Right atrium auricular region (tissue), 2 donors: Measurements from ENCODE around the gene CKAP2. TPM values are rescaled to one million over a fixed set of nuclear protein-coding genes. Genes with fewer than 3 reads are reported as not detected.
"Not testable (repeated sequence)": the region's sequence is repeated elsewhere in the genome, so short reads cannot be mapped to it uniquely, and the experiment has no call there.

Experiments used
- DNase-seq: peaks from one replicate; pipeline ENCODE4 v3.0.0-alpha.2; 2019; ENCODE audit warnings: low spot score
- H3K27ac ChIP-seq, 2 donors: fragments of 200-600 bp; sonication (generic); 1 replicate in 1 of 2; 2 replicates in 1 of 2; pipeline ENCODE4 v1.5.1; 2016 to 2019
- H3K27me3 ChIP-seq, 2 donors: fragments of 200-600 bp; sonication (generic); one replicate each; pipeline versions ENCODE4 v1.5.1 to v1.6.0; 2017 to 2019
- H3K36me3 ChIP-seq: fragments of 200-600 bp; sonication (generic); one replicate; pipeline ENCODE4 v1.5.1; 2016
- H3K4me1 ChIP-seq, 2 donors: fragments of 200-600 bp; sonication (generic); one replicate each; pipeline versions ENCODE4 v1.5.1 to v1.6.0; 2017 to 2019
- H3K4me3 ChIP-seq, 2 donors: fragments of 200-600 bp; sonication (generic); 1 replicate in 1 of 2; 2 replicates in 1 of 2; pipeline ENCODE4 v1.5.1; 2017 to 2019; ENCODE audit warnings: mild to moderate bottlenecking in 1 of 2, moderate library complexity in 1 of 2
- H3K9me3 ChIP-seq, 2 donors: fragments of 200-600 bp; sonication (generic); one replicate each; pipeline ENCODE4 v1.5.1; 2019
- total RNA-seq, 2 donors: library from RNA; depleted of rRNA; stranded (reverse); fragments of >200 nt; gene quantifications; one replicate each; pipeline ENCODE4 v1.1.0, GENCODE V29; 2016
- TF ChIP-seq, protein P1 (sequence below), 2 donors: fragments of 200-600 bp; sonication (generic); IDR thresholded peaks; one replicate each; pipeline ENCODE4 v1.5.1; 2019; ENCODE audit warnings: antibody characterized with exemption in 2 of 2

CKAP2 gene
- total RNA-seq, 2 donors from 2014 or later, result 4.7 to 7.0 TPM

DNA sequence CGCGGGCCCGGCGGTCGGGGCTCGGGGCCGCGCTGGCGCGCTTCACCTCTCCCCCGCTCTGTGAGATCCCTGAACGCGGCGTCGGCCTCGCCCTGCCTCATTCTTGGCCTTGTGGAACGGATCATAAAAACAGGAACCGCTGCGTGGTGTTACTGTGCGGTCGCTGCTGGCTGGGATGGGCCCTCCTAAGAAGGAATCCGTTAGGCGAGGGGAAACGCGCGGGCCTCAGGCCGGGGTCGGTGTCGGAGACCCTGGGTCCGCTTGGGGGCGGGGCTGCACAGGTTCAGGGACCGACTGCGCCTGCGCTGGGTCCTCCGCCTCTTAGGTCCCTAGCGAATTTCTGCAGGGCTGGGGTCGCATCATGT lies 381 bp downstream of the CKAP2 start:
- TF ChIP-seq, protein P1, sequence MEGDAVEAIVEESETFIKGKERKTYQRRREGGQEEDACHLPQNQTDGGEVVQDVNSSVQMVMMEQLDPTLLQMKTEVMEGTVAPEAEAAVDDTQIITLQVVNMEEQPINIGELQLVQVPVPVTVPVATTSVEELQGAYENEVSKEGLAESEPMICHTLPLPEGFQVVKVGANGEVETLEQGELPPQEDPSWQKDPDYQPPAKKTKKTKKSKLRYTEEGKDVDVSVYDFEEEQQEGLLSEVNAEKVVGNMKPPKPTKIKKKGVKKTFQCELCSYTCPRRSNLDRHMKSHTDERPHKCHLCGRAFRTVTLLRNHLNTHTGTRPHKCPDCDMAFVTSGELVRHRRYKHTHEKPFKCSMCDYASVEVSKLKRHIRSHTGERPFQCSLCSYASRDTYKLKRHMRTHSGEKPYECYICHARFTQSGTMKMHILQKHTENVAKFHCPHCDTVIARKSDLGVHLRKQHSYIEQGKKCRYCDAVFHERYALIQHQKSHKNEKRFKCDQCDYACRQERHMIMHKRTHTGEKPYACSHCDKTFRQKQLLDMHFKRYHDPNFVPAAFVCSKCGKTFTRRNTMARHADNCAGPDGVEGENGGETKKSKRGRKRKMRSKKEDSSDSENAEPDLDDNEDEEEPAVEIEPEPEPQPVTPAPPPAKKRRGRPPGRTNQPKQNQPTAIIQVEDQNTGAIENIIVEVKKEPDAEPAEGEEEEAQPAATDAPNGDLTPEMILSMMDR (IDR thresholded peaks at IDR 0.05), result no peak
- Histone ChIP-seq H3K27me3 (no peaks in the 10 kb centered on the region), H3K4me1 (peaks cover 0 to 11% of the 10 kb centered on the region in 2 donors), H3K27ac (peak overlapping the region; percentile 82 to 91), H3K36me3 (no peaks in the 10 kb centered on the region), H3K4me3 (peak overlapping the region; percentile 74 to 86), H3K9me3 (no peaks in the 10 kb centered on the region)
- DNase-seq, result peak; percentile 68

GRCh38 chr13:52459668-52460067 lies 4.4 kb downstream of the CKAP2 start:
- TF ChIP-seq, protein P1 (IDR thresholded peaks at IDR 0.05), result no peak
- Histone ChIP-seq H3K9me3 (no peaks in the 10 kb centered on the region), H3K27ac (no peak overlapping the region), H3K4me3 (no peak overlapping the region), H3K36me3 (no peaks in the 10 kb centered on the region), H3K27me3 (no peaks in the 10 kb centered on the region), H3K4me1 (no peaks in the 10 kb centered on the region)
- DNase-seq, result no peak

DNA sequence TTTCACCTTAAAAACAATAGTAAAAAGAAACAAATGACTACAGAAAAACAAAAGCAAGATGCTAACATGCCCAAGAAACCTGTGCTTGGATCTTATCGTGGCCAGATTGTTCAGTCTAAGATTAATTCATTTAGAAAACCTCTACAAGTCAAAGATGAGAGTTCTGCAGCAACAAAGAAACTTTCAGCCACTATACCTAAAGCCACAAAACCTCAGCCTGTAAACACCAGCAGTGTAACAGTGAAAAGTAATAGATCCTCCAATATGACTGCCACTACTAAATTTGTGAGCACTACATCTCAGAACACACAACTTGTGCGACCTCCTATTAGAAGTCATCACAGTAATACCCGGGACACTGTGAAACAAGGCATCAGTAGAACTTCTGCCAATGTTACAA lies 6.0 kb downstream of the CKAP2 start:
- TF ChIP-seq, protein P1 (IDR thresholded peaks at IDR 0.05), result no peak
- Histone ChIP-seq H3K4me1 (no peaks in the 10 kb centered on the region), H3K9me3 (no peaks in the 10 kb centered on the region), H3K27me3 (no peaks in the 10 kb centered on the region), H3K27ac (no peak overlapping the region), H3K4me3 (no peak overlapping the region), H3K36me3 (no peaks in the 10 kb centered on the region)
- no peak for DNase-seq

- H3K4me1 ChIP-seq, result no peaks in the 10 kb centered on the region
- H3K27me3 ChIP-seq, result no peaks in the 10 kb centered on the region
- H3K4me3 ChIP-seq, result no peak overlapping the region
- H3K36me3 ChIP-seq, result no peaks in the 10 kb centered on the region
- TF ChIP-seq, protein P1 (IDR thresholded peaks at IDR 0.05), result no peak
- no peak for DNase-seq
- no peak overlapping the region for H3K27ac ChIP-seq
- H3K9me3 ChIP-seq, result no peaks in the 10 kb centered on the region
These were observed 8.2 kb downstream of the CKAP2 start for GRCh38 chr13:52463526-52463925.

GRCh38 chr13:52468487-52468886 lies 13.2 kb downstream of the CKAP2 start:
- H3K4me3 ChIP-seq, H3K9me3 ChIP-seq, DNase-seq, H3K27me3 ChIP-seq, H3K4me1 ChIP-seq, H3K27ac ChIP-seq, H3K36me3 ChIP-seq: not testable (repeated sequence)

DNA sequence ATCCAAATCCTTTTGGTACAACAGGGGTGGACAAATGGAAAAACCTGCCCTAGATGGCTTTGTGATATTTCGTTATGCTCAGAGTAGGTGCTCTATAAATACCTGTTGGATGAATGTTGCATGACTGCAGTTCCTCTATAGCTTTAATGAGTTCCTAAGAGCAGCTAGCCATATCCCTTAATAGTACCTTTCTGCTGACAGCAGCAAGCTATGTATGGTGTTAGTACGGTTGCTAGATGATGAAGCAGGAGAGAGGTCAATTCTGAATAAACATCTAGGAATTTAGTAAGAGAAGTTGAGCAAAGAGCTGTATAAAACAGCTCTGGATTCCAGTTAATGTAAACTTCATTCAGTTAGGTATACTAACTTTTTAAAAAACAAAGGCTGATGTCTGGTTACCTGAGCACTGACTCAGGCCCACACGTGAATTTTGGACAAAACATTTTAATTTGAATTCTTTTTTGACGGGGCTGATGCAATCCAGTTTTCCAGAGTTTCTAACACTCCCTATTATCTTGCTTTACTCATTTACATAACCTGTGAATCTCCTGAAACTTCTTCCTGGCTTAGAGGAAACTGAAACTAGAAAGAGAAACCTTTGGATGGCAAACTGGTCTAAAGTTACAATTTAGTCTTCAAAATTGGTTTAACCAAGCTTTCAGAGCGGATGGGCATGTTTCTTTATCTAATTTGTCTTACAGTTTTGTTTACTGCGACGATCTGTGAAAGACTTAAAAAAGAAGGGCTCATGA lies 25.6 kb downstream of the CKAP2 start:
- not testable (repeated sequence) for H3K4me3 ChIP-seq, H3K27ac ChIP-seq, H3K9me3 ChIP-seq, H3K36me3 ChIP-seq, H3K27me3 ChIP-seq, H3K4me1 ChIP-seq, DNase-seq

- not testable (repeated sequence) for H3K27me3 ChIP-seq, H3K4me1 ChIP-seq, H3K36me3 ChIP-seq, H3K27ac ChIP-seq, H3K9me3 ChIP-seq, H3K4me3 ChIP-seq, DNase-seq
These were observed 31.8 kb downstream of the CKAP2 start for GRCh38 chr13:52487078-52487477.

- not testable (repeated sequence) for H3K36me3 ChIP-seq, H3K4me3 ChIP-seq, H3K27ac ChIP-seq, H3K9me3 ChIP-seq, H3K27me3 ChIP-seq, H3K4me1 ChIP-seq, DNase-seq
These were observed 33.5 kb downstream of the CKAP2 start for GRCh38 chr13:52488763-52489162.

DNA sequence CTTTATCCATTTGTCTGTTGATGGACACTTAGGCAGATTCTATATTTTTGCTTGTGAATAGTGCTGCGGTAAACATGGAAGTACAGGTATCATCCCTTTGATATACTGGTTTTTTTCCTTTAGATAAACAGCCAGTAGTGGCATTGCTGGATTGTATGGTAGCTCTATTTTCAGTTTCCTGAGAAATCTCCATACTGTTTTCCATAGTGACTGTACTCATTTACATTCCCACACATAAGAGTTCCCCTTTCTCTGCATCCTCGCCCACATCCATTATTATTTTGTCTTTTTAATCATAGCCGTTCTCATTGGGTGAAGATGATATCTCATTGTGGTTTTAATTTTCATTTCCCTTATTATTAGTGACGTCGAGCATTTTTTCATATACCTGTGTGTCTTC lies 35.7 kb downstream of the CKAP2 start:
- DNase-seq, H3K27ac ChIP-seq, H3K27me3 ChIP-seq, H3K9me3 ChIP-seq, H3K36me3 ChIP-seq, H3K4me3 ChIP-seq, H3K4me1 ChIP-seq: not testable (repeated sequence)

DNA sequence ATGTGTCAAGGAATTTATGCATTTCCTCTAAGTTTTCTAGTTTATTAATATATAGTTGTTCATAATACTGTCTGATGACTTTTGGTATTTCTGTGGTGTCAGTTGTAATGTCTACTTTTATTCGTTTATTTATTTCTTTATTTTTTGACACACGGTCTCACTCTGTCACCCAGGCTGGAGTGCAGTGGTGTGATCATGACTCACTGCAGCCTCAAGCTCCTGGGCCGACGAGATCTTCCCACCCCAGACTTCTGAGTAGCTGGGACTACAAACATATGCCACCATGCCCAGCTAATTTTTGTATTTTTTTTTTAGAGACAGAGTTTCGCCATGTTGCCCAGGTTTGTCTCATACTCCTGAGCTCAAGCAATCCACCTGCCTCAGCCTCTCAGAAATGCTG lies 39.0 kb downstream of the CKAP2 start:
- H3K9me3 ChIP-seq, H3K27ac ChIP-seq, H3K4me1 ChIP-seq, H3K27me3 ChIP-seq, H3K36me3 ChIP-seq, H3K4me3 ChIP-seq, DNase-seq: not testable (repeated sequence)

DNA sequence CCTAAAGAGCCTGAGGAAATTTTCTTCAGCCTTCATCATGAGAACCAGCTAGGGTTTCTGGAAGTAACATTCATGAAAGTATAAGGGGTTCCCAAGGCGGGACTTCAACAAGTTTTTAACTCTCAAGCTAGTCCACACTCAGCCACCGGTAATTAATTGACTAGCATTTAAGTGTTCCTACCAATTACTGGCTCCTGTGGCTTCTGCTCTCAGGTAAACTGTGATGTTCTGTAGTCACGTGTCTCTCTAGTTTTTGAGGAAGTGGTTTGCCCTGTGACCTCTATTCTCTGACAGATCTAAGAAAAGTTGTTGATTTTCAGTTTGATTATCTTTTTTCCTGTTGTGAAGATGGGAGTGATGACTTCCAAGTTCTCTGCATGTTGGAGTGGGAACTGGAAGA lies 42.7 kb downstream of the CKAP2 start:
- not testable (repeated sequence) for H3K4me1 ChIP-seq, DNase-seq, H3K9me3 ChIP-seq, H3K36me3 ChIP-seq, H3K4me3 ChIP-seq, H3K27me3 ChIP-seq, H3K27ac ChIP-seq
